Tibial artery (tissue), 4 donors: ENCODE data around the gene NEDD4.
"Not testable (repeated sequence)": the region's sequence is repeated elsewhere in the genome, so short reads cannot be mapped to it uniquely, and the experiment has no call there.

Experiments
- DNase-seq, 2 donors: peaks; one replicate each; pipeline ENCODE4 v3.0.0-alpha.2; 2019
- H3K27ac ChIP-seq, 2 donors: fragments of 200-600 bp; sonication (generic) in 1 of 2; 1 replicate in 1 of 2; 2 replicates in 1 of 2; pipeline ENCODE4 v1.5.1; 2018 to 2019; ENCODE audit warnings: mild to moderate bottlenecking in 1 of 2
- H3K27me3 ChIP-seq, 2 donors: fragments of 200-600 bp; sonication (generic) in 1 of 2; one replicate each; pipeline versions ENCODE4 v1.5.1 to v1.6.0; 2016 to 2019
- H3K36me3 ChIP-seq, 3 donors: fragments of 200-600 bp; sonication (generic) in 2 of 3; one replicate each; pipeline ENCODE4 v1.5.1; 2016 to 2019; ENCODE audit warnings: mild to moderate bottlenecking in 2 of 3
- H3K4me1 ChIP-seq, 4 donors: fragments of 200-600 bp; sonication (generic) in 2 of 4; 1 replicate in 3 of 4; 2 replicates in 1 of 4; pipeline ENCODE4 v1.5.1; 2016 to 2019
- H3K4me3 ChIP-seq, 2 donors: fragments of 200-600 bp; sonication (generic) in 1 of 2; 1 replicate in 1 of 2; 2 replicates in 1 of 2; pipeline ENCODE4 v1.5.1; 2018 to 2019; ENCODE audit warnings: mild to moderate bottlenecking in 2 of 2
- H3K9me3 ChIP-seq, 3 donors: fragments of 200-600 bp; sonication (generic) in 1 of 3; one replicate each; pipeline ENCODE4 v1.5.1; 2016 to 2019
- intact Hi-C: fragments of 100-400 bp; cut with DNase I; formaldehyde crosslinking; loops from one replicate; pipeline ENCODE4 v1.15.0; 2023; ENCODE audit warnings: low total_unique reads
- TF ChIP-seq, protein P1 (sequence below), 2 experiments: fragments of 200-600 bp in 1 of 2; fragments of 450-650 bp in 1 of 2; IDR thresholded peaks; one replicate each; pipeline ENCODE4 v1.5.1; 2017 to 2019; ENCODE audit warnings: antibody characterized with exemption in 2 of 2, mild to moderate bottlenecking in 1 of 2, moderate library complexity in 1 of 2

NEDD4 gene

DNA sequence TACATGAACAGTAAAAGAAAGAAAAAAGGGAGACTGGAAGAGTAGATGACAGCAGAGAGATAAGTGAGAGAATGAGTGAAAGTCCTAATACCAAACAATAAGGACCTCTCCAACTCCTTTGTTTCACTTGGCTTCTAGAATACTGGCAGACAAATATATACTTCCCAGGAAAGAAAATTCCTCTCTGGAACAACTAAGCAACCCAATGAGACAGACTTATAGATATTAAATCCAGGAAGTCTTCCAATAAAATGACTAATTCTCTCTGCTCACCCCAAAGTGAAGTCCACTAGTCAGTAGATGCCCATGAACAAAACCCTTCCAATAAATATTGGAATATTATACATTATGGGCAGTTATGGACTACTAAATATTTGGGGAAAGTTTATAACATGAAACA, 114.2 kb downstream of the NEDD4 start:
- TF ChIP-seq, protein P1, sequence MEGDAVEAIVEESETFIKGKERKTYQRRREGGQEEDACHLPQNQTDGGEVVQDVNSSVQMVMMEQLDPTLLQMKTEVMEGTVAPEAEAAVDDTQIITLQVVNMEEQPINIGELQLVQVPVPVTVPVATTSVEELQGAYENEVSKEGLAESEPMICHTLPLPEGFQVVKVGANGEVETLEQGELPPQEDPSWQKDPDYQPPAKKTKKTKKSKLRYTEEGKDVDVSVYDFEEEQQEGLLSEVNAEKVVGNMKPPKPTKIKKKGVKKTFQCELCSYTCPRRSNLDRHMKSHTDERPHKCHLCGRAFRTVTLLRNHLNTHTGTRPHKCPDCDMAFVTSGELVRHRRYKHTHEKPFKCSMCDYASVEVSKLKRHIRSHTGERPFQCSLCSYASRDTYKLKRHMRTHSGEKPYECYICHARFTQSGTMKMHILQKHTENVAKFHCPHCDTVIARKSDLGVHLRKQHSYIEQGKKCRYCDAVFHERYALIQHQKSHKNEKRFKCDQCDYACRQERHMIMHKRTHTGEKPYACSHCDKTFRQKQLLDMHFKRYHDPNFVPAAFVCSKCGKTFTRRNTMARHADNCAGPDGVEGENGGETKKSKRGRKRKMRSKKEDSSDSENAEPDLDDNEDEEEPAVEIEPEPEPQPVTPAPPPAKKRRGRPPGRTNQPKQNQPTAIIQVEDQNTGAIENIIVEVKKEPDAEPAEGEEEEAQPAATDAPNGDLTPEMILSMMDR (IDR thresholded peaks at IDR 0.05): no peak
- Histone ChIP-seq H3K27me3 (no peaks in the 10 kb centered on the region), H3K4me1 (peaks cover 0 to 17% (median 0%) of the 10 kb centered on the region in 4 donors), H3K9me3 (no peaks in the 10 kb centered on the region), H3K36me3 (peaks cover 0 to 6% (median 0%) of the 10 kb centered on the region in 3 donors), H3K27ac (no peak overlapping the region), H3K4me3 (no peak overlapping the region)
- DNase-seq: no peak
- intact Hi-C loops: no loop called here

DNA sequence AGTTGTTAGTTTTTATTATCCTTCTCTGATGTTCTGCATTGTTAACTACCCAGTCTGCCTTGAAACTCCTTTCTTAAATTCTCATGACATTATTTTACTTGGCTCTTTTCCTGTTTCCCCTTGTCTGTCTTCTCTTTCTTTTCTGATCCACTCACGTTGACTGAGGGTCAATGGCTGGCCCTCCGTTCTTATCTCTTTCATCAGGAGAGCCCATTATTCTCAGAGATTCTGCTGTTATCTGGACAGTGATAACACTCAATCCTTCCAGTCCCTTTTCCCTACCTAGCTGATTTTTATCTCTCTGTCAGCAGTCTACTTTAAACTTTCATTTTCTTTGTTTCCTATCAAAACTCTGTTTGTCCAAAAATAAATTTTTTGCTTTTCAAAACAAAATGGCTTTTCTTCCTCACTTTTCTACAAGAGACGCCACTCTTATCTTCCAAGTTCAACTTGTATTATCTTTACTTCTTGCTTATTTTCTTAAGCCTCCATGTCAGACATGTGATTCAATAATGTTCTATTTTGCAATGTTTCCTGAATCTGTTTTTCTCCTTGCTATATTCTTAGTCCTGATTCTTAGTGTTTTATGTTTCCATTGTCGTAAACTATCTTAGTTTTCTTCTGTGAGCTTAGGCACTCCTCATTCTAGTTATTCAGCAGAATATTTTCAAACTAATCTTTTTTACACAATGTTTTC, 120.2 kb downstream of the NEDD4 start:
- H3K4me3 ChIP-seq: peak overlapping the region; percentile 13 to 19
- no peak for DNase-seq
- H3K9me3 ChIP-seq: no peaks in the 10 kb centered on the region
- no peaks in the 10 kb centered on the region for H3K36me3 ChIP-seq
- no peaks in the 10 kb centered on the region for H3K27me3 ChIP-seq
- peak overlapping the region; percentile 48 to 49 for H3K27ac ChIP-seq
- TF ChIP-seq, protein P1 (IDR thresholded peaks at IDR 0.05): no peak
- H3K4me1 ChIP-seq: peaks cover 0 to 11% (median 0%) of the 10 kb centered on the region in 4 donors
- intact Hi-C loops: no loop called here

DNA sequence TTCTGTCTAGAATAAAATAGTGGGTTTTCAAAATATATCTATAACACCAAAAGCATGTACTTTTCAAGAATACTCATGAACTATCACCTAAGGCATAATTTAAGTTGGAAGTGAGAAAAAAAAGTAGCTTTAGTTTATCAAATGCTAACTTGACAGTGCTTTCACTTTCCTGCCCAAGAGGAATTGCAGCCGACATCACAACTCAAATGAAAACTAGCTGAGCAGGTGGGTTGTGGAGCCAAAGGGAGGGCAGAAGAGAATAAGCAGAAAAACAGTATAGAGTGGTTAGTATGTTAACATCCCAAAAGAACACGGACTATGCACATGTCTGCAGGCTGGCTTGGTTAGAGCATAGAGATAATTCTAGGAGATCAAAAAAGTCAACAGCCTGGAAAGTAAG, 120.9 kb downstream of the NEDD4 start:
- TF ChIP-seq, protein P1 (IDR thresholded peaks at IDR 0.05): no peak
- H3K27me3 ChIP-seq: no peaks in the 10 kb centered on the region
- no peak for DNase-seq
- intact Hi-C loops: no loop called here
- H3K4me3 ChIP-seq: peak overlapping the region; percentile 13 to 19
- H3K4me1 ChIP-seq: peaks cover 0 to 11% (median 0%) of the 10 kb centered on the region in 4 donors
- H3K27ac ChIP-seq: peak overlapping the region; percentile 48 to 49
- H3K9me3 ChIP-seq: no peaks in the 10 kb centered on the region
- no peaks in the 10 kb centered on the region for H3K36me3 ChIP-seq

DNA sequence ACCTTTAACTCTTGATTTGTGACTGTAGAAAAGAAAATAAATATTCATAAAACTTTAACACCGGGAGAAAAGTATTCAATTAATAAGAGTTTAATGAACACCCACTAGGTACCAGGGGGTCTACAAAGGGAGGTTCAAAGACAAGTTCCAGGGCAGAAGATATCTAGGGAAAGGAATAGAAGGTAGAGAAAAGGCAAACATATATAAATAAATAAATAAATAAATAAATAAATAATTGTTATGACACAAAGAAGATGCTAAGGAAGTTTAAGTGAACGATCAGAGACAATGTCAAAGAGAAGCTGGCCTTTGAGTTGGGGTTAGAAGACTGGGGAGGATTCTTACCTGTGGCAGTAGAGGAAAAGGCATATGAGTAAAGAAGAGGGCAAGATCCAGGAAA, 123.8 kb downstream of the NEDD4 start:
- H3K27ac ChIP-seq: no peak overlapping the region
- intact Hi-C loops: no loop called here

DNA sequence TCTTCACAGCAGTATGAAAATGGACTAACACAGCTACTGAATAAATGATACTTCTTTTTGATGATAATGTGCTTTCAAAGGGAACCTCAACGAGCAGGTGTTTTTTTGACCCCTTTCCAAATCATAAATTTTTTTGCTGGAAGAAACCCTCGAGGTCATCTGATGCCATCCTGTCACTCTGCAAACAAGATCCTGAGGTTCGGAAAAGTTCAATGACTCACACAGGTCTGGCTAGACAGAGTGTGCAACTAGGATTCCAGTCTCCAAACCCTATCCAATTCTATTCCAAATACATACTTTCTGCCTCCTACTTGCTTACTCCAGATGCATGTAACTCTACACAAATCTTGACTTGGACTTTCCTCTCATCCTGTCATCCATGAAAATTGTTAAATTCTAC, 124.7 kb downstream of the NEDD4 start:
- Histone ChIP-seq H3K4me3 (no peak overlapping the region), H3K4me1 (peaks cover 0 to 11% (median 2%) of the 10 kb centered on the region in 4 donors), H3K27ac (no peak overlapping the region), H3K27me3 (no peaks in the 10 kb centered on the region), H3K36me3 (no peaks in the 10 kb centered on the region), H3K9me3 (no peaks in the 10 kb centered on the region)
- TF ChIP-seq, protein P1 (IDR thresholded peaks at IDR 0.05): no peak
- DNase-seq: no peak
- intact Hi-C loops: no loop called here

More for the DNA sequence above, 123.8 kb downstream of the NEDD4 start:
- Histone ChIP-seq H3K4me3 (no peak overlapping the region), H3K27me3 (no peaks in the 10 kb centered on the region), H3K9me3 (no peaks in the 10 kb centered on the region), H3K4me1 (peaks cover 0 to 11% (median 2%) of the 10 kb centered on the region in 4 donors), H3K36me3 (no peaks in the 10 kb centered on the region)
- DNase-seq: no peak
- TF ChIP-seq, protein P1 (IDR thresholded peaks at IDR 0.05): no peak

DNA sequence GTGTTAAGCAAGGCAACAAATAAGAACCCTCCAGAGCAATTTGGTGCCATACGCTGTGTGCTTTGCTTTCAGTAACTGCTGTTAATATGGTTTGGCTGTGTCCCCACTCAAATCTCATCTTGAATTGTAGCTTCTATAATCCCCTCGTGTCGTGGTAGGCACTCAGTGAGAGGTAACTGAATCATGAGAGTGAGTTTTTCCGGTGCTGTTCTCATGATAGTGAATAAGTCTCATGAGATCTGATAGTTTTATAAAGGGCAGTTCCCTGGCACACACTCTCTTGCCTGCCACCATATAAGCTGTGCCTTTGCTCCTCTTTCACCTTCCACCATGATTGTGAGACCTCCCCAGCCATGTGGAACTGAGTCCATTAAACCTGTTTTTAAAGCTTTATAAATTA, 125.1 kb downstream of the NEDD4 start:
- intact Hi-C loops, H3K36me3 ChIP-seq, H3K27ac ChIP-seq, H3K4me1 ChIP-seq, H3K4me3 ChIP-seq, DNase-seq, H3K9me3 ChIP-seq, H3K27me3 ChIP-seq: not testable (repeated sequence)
